GM12874 (cell line): ENCODE data around the gene SAPCD2.

Source experiments
- TF ChIP-seq, protein P1 (sequence below): IDR thresholded peaks from 2 replicates; pipeline ENCODE4 v1.5.1; 2011; ENCODE audit warnings: low read depth, mild to moderate bottlenecking, control low read depth, low read length, moderate library complexity; ENCODE audit not compliant: insufficient read depth

Gene SAPCD2

DNA sequence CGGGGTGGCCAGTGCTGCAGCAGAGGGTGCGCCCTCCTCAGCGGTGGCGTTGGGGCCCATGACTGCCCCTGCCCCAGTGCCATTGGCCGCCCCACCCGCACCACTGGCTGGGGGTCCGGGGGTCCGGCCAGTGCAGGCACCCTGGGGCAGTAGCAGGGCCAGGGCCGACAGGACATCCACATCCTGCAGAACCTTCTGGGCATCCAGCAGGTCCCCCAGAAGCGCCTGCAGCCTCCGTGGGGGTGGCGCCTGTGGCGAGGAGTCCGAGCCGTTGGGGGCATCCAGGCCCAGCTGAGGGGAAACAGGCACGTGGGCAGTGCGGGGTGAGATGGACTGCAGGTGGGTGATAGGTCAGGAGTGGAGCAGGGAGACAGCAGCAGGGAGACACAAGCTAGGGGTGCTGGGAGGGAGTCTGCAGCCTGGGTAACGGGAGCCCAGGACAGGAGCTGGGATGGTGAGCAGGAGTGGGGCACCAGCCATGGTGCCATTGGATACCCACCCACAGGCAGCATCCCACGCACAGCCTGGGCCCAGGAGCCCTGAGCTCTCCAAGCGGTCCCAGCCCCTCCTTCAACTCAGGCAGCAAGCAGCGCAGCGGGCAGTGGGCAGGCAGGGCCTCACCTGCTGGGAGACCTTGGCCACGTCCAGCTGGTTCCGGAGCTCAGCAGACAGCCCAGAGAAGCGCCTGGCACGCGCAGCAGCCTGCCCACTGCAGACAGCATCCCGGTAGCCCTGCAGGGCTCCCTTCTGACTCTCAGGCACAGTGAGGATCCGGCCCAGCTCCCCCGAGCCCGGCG, 49.4 kb downstream of the SAPCD2 start:
- TF ChIP-seq, protein P1, sequence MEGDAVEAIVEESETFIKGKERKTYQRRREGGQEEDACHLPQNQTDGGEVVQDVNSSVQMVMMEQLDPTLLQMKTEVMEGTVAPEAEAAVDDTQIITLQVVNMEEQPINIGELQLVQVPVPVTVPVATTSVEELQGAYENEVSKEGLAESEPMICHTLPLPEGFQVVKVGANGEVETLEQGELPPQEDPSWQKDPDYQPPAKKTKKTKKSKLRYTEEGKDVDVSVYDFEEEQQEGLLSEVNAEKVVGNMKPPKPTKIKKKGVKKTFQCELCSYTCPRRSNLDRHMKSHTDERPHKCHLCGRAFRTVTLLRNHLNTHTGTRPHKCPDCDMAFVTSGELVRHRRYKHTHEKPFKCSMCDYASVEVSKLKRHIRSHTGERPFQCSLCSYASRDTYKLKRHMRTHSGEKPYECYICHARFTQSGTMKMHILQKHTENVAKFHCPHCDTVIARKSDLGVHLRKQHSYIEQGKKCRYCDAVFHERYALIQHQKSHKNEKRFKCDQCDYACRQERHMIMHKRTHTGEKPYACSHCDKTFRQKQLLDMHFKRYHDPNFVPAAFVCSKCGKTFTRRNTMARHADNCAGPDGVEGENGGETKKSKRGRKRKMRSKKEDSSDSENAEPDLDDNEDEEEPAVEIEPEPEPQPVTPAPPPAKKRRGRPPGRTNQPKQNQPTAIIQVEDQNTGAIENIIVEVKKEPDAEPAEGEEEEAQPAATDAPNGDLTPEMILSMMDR: no peak

DNA sequence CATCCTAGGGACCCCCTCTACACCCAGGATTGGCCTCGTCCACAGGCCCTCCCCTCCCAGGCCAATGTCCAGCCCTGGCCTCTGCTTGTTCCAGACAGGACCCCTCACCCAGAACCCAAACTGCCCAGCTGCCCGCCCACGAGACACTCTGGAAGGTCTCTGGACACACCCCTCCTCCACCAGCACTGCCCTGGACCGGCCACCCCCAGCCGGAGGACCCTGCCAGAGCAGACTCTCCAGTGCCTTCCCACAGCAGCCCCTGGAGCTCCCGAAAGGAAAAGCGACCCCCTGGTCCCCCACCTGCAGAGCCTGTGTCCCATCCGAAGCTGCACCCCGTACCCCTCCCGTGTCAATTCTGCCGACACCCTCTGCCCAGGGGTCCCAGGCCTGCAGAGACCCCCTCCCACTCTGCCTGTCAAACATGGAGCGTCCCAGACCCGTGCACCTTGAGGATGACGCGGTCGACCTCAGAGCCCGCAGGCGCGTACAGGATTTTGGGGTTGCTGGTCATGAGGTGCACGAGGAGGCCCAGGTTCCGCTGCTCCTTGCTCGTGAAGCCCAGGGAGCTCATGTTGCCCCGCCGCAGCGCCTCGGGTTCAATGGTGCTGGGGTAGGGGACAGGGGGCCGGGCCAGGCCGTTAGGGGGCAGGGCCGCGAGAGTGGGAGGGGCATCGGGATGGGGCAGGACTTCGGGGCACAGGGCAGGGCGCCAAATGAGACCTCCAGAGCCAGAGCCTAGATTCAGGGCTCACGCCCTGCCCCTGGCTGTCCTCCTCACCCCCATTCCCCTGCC, 50.3 kb downstream of the SAPCD2 start:
- TF ChIP-seq, protein P1: no peak

- TF ChIP-seq, protein P1: no peak
Measured at GRCh38 chr9:137018761-137019559, 51.4 kb downstream of the SAPCD2 start.

- TF ChIP-seq, protein P1: no peak
Measured at GRCh38 chr9:137017791-137018497, 52.4 kb downstream of the SAPCD2 start.

- TF ChIP-seq, protein P1: no peak
Measured at GRCh38 chr9:137017071-137017470, 53.3 kb downstream of the SAPCD2 start.

- TF ChIP-seq, protein P1: no peak
Measured at GRCh38 chr9:137016436-137016835, 53.9 kb downstream of the SAPCD2 start.
